ENCODE measurements around the gene CCDC187.

DNA sequence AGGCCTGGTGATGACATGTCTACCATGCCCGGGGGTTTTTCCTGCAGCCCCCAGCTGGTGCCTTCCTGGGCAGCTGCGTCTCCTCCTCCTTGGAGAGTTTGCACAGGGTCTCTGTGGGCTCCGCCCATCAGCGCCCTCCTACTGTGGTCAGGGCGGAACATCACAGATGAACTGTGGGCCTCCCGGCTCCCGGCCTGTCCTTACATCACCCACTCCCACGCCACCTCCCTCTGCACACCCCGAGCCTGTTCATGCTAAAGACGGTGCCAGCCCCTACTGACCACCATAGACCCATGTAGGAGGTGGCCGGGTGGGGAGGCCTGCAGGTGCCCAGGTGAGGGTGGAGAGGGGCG lies 36.0 kb upstream of the CCDC187 start:
- no peak for TF ChIP-seq POLR2AphosphoS5 (IDR thresholded peaks at IDR 0.05; ENCODE audit: low read depth, low read length)
- TF ChIP-seq TAF1 (IDR thresholded peaks at IDR 0.05; ENCODE audit: borderline replicate concordance, insufficient read depth, low read length): no peak
- no peak for TF ChIP-seq SIN3A (IDR thresholded peaks at IDR 0.05; ENCODE audit: borderline replicate concordance, insufficient read depth, low read length)
- TF ChIP-seq, protein P1, sequence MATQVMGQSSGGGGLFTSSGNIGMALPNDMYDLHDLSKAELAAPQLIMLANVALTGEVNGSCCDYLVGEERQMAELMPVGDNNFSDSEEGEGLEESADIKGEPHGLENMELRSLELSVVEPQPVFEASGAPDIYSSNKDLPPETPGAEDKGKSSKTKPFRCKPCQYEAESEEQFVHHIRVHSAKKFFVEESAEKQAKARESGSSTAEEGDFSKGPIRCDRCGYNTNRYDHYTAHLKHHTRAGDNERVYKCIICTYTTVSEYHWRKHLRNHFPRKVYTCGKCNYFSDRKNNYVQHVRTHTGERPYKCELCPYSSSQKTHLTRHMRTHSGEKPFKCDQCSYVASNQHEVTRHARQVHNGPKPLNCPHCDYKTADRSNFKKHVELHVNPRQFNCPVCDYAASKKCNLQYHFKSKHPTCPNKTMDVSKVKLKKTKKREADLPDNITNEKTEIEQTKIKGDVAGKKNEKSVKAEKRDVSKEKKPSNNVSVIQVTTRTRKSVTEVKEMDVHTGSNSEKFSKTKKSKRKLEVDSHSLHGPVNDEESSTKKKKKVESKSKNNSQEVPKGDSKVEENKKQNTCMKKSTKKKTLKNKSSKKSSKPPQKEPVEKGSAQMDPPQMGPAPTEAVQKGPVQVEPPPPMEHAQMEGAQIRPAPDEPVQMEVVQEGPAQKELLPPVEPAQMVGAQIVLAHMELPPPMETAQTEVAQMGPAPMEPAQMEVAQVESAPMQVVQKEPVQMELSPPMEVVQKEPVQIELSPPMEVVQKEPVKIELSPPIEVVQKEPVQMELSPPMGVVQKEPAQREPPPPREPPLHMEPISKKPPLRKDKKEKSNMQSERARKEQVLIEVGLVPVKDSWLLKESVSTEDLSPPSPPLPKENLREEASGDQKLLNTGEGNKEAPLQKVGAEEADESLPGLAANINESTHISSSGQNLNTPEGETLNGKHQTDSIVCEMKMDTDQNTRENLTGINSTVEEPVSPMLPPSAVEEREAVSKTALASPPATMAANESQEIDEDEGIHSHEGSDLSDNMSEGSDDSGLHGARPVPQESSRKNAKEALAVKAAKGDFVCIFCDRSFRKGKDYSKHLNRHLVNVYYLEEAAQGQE (IDR thresholded peaks at IDR 0.05; ENCODE audit: insufficient read depth in 1 of 2, low read depth in 2 of 2, low read length in 2 of 2): no peak

Measured in PFSK-1 (cell line).